ENCODE results near the gene CAST.

Gene CAST

GRCh38 chr5:96729156-96729555 lies 67.0 kb downstream of the CAST start:
- no peaks in the 10 kb centered on the region for H4K20me1 ChIP-seq (ENCODE audit: low read depth, low read length)
- no peaks in the 10 kb centered on the region for H3K9me3 ChIP-seq (ENCODE audit: insufficient read depth, low read length)
- H3F3A ChIP-seq (ENCODE audit: insufficient read depth): no peaks in the 10 kb centered on the region
- H3K36me3 ChIP-seq (ENCODE audit: low read length): no peaks in the 10 kb centered on the region
- no peaks in the 10 kb centered on the region for H3K79me2 ChIP-seq (ENCODE audit: insufficient read depth, low read length)
- no peak overlapping the region for H3K27ac ChIP-seq (ENCODE audit: low read depth, low read length)
- no peak overlapping the region for H3K4me2 ChIP-seq (ENCODE audit: low read depth, low read length, poor library complexity, severe bottlenecking)
- no peak overlapping the region for H3K9ac ChIP-seq (ENCODE audit: low read length)
- no peak overlapping the region for H2AFZ ChIP-seq (ENCODE audit: low read depth, low read length, severe bottlenecking)
- no peak for TF ChIP-seq EZH2phosphoT487 (conservative IDR thresholded peaks at IDR 0.05; ENCODE audit: low read length)
- no peak for TF ChIP-seq CTCF (IDR thresholded peaks at IDR 0.05; ENCODE audit: insufficient read depth, low read length, poor library complexity, severe bottlenecking)
- no peaks in the 10 kb centered on the region for H3K9me2 ChIP-seq (replicated peaks; ENCODE audit: insufficient read depth, low read length)
- no peak overlapping the region for H3K4me3 ChIP-seq (ENCODE audit: insufficient read depth, low read length, poor library complexity, severe bottlenecking)
- H3K27me3 ChIP-seq (ENCODE audit: low read length): no peaks in the 10 kb centered on the region

GRCh38 chr5:96730586-96730985 lies 68.4 kb downstream of the CAST start:
- no peaks in the 10 kb centered on the region for H3K36me3 ChIP-seq (ENCODE audit: low read length)
- H3K27ac ChIP-seq (ENCODE audit: low read depth, low read length): no peak overlapping the region
- no peaks in the 10 kb centered on the region for H3K79me2 ChIP-seq (ENCODE audit: insufficient read depth, low read length)
- no peaks in the 10 kb centered on the region for H3F3A ChIP-seq (ENCODE audit: insufficient read depth)
- H3K4me3 ChIP-seq (ENCODE audit: insufficient read depth, low read length, poor library complexity, severe bottlenecking): no peak overlapping the region
- no peaks in the 10 kb centered on the region for H3K27me3 ChIP-seq (ENCODE audit: low read length)
- H3K4me2 ChIP-seq (ENCODE audit: low read depth, low read length, poor library complexity, severe bottlenecking): no peak overlapping the region
- H3K9me2 ChIP-seq (replicated peaks; ENCODE audit: insufficient read depth, low read length): no peaks in the 10 kb centered on the region
- no peak overlapping the region for H3K9ac ChIP-seq (ENCODE audit: low read length)
- no peaks in the 10 kb centered on the region for H4K20me1 ChIP-seq (ENCODE audit: low read depth, low read length)
- H2AFZ ChIP-seq (ENCODE audit: low read depth, low read length, severe bottlenecking): no peak overlapping the region
- TF ChIP-seq CTCF (IDR thresholded peaks at IDR 0.05; ENCODE audit: insufficient read depth, low read length, poor library complexity, severe bottlenecking): no peak
- TF ChIP-seq EZH2phosphoT487 (conservative IDR thresholded peaks at IDR 0.05; ENCODE audit: low read length): no peak
- H3K9me3 ChIP-seq (ENCODE audit: insufficient read depth, low read length): no peaks in the 10 kb centered on the region

- Histone ChIP-seq H2AFZ (ENCODE audit: low read depth, low read length, severe bottlenecking) (no peak overlapping the region), H3F3A (ENCODE audit: insufficient read depth) (no peaks in the 10 kb centered on the region), H3K27ac (ENCODE audit: low read depth, low read length) (no peak overlapping the region), H3K9me3 (ENCODE audit: insufficient read depth, low read length) (no peaks in the 10 kb centered on the region), H3K9me2 (replicated peaks; ENCODE audit: insufficient read depth, low read length) (no peaks in the 10 kb centered on the region), H3K4me3 (ENCODE audit: insufficient read depth, low read length, poor library complexity, severe bottlenecking) (no peak overlapping the region), H3K4me2 (ENCODE audit: low read depth, low read length, poor library complexity, severe bottlenecking) (no peak overlapping the region), H3K27me3 (ENCODE audit: low read length) (no peaks in the 10 kb centered on the region), H3K9ac (ENCODE audit: low read length) (no peak overlapping the region), H3K79me2 (ENCODE audit: insufficient read depth, low read length) (no peaks in the 10 kb centered on the region), H4K20me1 (ENCODE audit: low read depth, low read length) (no peaks in the 10 kb centered on the region), H3K36me3 (ENCODE audit: low read length) (no peaks in the 10 kb centered on the region)
- TF ChIP-seq EZH2phosphoT487 (conservative IDR thresholded peaks at IDR 0.05; ENCODE audit: low read length): no peak
- no peak for TF ChIP-seq CTCF (IDR thresholded peaks at IDR 0.05; ENCODE audit: insufficient read depth, low read length, poor library complexity, severe bottlenecking)
These were observed 71.8 kb downstream of the CAST start for GRCh38 chr5:96733771-96734500.

Measured in SU-DHL-6 (cell line).